ENCODE results near the gene ARL6IP5.

ARL6IP5 gene

DNA sequence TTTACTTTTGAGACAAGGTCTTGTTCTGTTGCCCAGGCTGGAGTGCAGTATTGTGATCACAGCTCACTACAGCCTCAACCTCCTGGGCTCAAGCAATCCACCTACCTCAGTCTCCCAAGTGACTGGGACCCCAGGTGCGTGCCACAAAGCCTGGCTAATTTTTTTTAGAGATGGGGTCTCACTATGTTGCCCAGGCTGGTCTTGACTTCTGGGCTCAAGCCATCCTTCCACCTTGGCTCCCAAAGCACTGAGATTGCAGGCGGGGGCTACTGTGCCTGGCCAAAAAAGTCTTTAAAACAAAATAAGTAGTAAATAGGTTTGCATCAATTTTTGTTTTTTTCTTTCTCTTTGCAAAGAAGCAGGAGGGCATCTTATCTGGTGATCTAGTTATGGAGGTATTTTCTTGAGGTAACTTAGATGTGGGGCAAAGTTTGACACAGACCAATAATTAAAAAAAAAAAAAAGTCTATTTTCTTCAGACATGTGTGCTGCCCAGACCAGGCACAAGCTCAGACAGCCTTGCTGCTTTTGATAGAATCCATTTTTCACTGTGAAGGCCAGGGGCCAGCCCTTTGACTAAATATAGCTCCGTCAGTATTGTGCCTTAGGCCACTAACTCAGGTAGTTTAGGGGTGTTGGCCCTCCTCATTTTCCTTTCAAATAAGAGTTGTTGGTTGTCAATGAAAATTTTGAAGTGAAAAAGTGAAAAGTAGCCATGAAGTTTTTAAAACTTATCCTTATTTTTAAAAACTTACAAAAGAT is 2.5 kb downstream of the ARL6IP5 start:
- no peak for DNase-seq

DNA sequence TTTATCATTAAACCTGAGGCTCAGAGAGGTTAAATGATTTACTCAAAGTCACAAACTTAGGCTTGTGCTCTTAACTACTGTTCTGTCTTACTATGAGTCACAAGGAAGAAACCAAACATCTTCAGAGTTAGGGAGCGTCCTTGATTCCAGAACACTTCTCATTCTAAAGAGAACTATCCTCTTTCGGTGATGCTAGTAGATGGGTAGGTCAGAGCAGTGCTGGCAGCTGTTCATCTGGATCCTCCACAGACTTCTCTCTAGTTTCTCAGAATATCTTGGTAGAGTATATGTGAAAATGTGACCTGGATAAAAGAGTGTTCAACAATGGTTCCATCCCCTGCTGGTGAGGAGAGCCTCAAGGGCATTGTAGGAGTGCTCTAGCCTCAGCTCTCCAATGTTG is 3.3 kb downstream of the ARL6IP5 start:
- DNase-seq: no peak

DNA sequence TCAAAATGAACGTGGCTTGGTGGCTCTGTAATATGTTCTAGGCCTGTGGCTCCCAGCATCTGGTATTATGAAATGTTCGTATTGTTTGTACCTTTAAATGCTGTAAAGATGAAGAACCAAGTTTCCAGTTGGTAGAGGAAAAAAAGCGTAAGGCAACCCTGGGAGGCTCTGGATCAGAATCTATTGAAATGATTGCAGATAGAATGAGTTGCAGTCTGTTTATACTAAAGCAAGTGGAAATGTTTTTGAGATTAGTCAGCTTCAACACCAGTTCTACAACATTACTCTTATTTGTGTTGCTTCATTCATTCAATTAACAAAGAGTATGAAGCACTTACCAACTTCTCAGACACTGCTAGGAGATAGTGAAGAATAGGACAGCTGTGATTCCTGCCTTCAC is 5.3 kb downstream of the ARL6IP5 start:
- DNase-seq: no peak

- DNase-seq: no peak
Observed at GRCh38 chr3:69091389-69092029, 6.8 kb downstream of the ARL6IP5 start.

- DNase-seq: peak; percentile 74 to 80
Observed at GRCh38 chr3:69092030-69092516, 7.3 kb downstream of the ARL6IP5 start.

DNA sequence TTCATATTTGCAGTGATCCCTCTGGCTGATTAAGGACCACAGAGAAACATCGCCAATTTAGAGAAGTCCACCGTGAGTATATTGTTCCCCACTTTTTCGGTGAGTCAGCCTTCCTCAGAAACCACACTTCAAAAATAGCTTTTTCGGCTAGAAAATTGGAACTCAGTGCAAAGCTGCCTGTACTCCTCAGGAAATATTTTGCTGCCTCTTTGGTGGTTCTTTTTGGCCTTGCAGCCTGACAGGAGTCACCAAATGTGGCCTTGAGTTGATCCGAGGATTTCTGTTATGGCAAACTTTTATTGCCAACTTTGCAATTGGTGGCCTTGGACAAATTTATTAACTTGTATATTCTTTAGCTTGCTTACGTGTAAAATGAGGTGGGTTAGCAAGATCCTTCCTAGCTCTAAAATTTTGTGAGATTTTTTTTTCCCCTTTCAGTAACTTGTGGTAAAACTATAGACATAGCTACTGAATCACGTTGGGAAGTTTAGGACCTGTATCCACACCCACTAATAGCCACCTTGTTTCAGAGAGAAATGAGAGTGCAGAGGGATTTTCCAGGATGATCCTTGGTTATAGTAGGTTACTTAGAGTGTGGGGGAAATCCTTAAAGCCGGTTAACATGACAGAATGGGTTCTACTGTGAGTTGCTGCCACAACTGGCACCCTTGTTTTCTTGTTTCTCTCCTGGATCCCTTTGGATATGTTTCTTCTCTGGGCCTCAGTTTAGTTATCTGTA is 9.9 kb downstream of the ARL6IP5 start:
- peak; percentile 83 for DNase-seq

DNA sequence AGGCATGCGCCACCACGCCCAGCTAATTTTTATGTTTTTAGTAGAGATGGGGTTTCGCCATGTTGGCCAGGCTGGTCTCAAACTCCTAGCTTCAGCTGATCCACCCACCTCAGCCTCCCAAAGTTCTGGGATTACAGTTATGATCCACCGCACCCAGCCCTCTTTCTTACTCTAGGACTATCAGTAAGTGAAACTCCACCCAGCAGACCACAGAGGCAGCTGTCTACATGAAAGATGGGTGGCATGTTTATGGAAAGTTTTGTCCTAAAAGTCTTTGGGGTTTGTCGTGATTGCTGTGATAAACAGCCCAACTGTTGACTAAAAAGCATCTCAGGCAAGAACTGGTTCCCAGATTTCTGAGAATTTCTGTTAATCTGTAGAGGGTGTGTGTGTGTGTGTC is 10.9 kb downstream of the ARL6IP5 start:
- no peak for DNase-seq

GRCh38 chr3:69096299-69096698 is 11.6 kb downstream of the ARL6IP5 start:
- no peak for DNase-seq

DNA sequence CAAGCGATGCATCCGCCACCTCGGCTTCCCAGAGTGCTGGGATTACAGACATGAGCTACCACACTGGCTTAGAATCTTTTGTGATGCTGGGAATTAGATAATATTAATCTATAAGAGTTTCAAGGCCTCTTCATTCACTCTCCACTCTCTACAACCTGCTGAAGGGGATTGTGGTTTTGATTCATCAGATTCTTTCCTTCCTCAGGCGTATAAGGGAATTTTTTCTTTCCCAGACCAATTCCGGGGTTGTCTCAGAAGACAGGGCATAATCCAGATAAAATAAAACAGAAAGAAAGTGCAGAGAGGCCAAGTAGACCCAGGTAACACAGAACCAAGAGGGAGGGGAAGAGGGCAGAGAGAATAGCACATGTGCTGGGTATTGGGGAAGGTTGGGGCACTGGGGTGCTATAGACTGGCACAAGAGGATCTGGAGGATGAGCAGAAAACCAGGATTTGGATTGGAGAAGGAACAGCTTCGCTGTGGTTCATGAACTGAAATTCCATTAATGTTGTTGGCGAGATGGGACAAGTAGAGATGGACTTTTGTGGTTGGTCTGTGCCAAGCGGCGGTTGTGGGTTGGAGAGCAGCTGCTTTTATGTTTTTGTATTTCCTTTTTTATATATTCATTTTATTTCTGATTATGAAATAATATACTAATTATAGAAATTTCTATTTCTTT is 12.8 kb downstream of the ARL6IP5 start:
- peak; percentile 44 to 56 for DNase-seq

GRCh38 chr3:69099576-69099975 is 14.8 kb downstream of the ARL6IP5 start:
- DNase-seq: no peak

GRCh38 chr3:69102384-69102783 is 17.6 kb downstream of the ARL6IP5 start:
- no peak for DNase-seq

DNA sequence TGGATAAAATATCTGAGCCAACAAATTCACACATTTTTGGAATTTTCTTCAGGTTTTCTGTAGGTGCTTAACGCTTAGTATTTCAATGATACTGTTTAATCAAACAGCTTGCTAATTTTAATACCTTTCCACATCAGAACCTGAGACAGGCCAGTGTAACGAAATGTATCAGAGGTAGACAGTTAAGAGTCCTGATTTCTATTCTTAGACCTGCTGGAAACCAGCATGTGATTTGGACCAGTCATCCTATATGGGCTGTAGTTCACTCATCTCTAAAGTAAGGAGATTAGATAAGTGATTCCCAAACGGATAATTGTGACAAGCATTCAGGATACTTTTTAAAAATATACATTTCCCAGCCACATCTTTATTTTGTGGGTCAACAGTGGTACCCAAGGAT is 18.4 kb downstream of the ARL6IP5 start:
- DNase-seq: no peak

DNA sequence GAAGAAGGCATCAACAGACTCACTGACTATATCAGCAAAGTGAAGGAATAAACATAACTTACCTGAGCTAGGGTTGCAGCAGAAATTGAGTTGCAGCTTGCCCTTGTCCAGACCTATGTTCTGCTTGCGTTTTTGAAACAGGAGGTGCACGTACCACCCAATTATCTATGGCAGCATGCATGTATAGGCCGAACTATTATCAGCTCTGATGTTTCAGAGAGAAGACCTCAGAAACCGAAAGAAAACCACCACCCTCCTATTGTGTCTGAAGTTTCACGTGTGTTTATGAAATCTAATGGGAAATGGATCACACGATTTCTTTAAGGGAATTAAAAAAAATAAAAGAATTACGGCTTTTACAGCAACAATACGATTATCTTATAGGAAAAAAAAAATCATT is 19.8 kb downstream of the ARL6IP5 start:
- no peak for DNase-seq

DNA sequence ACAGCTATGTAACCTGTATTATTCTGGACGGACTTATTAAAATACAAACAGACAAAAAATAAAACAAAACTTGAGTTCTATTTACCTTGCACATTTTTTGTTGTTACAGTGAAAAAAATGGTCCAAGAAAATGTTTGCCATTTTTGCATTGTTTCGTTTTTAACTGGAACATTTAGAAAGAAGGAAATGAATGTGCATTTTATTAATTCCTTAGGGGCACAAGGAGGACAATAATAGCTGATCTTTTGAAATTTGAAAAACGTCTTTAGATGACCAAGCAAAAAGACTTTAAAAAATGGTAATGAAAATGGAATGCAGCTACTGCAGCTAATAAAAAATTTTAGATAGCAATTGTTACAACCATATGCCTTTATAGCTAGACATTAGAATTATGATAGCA is 20.6 kb downstream of the ARL6IP5 start:
- no peak for DNase-seq

DNA sequence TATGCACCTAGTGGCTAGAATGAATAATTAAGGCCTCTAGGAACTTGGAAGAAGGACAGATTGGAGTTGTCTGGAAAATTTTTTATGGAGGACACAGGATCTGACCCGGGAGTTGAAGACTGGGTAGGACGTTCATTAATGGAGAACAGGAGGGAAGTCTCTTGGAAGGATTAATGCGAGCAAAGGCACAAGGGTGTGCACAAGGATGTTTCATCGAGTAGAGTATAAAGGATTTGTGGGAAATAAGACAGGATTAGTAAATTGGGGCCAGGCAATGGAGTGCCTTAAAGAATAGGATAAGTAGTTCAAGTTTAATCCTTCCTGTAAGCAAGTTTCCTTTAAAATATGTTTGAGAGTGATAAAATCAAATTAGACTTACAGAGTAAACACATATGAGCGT is 23.1 kb downstream of the ARL6IP5 start:
- no peak for DNase-seq

DNA sequence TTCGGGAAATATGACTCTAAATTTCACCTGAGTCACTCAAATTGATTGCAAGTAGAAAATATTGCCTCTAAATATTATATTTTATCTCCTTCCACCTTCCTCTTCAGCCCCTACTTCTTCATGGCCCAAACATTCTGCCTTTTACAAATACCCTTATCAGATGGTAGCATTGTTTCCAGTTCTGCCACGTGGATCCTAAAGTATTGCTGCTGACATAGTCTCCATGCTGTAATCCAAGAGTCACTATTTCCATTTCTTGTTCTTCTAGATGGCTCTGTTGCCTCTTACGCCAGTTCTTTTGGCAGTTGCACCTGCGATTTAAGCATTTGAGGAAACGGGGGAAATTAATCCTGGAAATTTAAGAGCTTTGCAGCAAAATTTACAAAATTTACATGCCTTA is 24.1 kb downstream of the ARL6IP5 start:
- no peak for DNase-seq

- peak in 1 of 2 experiments; percentile 11 for DNase-seq
Observed at GRCh38 chr3:69110941-69111546, 26.3 kb downstream of the ARL6IP5 start.

- no peak for DNase-seq
Observed at GRCh38 chr3:69113536-69113935, 28.8 kb downstream of the ARL6IP5 start.

DNA sequence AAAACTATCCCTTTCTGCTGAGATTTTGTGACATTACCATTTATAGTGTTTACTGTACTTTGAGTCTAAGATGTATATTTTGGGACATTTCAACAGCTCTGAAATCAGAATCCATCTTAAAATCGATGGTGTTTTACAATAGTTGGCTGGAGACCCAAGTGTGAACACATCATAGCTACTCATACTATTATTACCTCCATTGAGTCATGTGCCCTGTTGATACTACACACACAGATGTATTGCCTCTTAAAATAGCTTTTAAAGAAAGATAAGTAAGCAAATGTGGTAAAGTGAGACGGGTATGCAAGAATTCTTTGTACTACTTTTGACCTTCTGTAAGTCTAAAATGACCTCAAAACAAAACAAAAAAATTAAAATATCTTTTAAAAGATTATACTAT is 31.0 kb downstream of the ARL6IP5 start:
- no peak for DNase-seq

GRCh38 chr3:69116162-69116561 is 31.4 kb downstream of the ARL6IP5 start:
- no peak for DNase-seq

DNA sequence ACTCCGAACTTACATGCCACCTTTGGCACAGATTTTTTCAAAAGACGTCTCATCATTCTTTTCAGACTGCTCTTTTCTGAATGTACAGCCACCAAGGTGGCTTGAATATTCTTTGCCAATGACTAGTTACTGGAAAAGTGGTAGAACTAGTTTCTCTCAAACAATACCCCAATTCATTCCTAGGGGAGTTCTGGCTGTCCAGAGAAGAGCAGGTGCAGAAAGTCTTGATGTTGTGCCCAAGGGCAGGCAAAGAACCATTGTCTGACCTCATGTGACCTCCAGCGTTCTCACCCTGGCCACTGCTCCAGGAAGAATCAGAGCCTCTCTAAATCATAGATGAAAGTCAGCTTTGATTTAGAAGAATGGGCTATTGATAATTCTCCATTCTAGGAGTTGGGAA is 32.2 kb downstream of the ARL6IP5 start:
- no peak for DNase-seq

DNA sequence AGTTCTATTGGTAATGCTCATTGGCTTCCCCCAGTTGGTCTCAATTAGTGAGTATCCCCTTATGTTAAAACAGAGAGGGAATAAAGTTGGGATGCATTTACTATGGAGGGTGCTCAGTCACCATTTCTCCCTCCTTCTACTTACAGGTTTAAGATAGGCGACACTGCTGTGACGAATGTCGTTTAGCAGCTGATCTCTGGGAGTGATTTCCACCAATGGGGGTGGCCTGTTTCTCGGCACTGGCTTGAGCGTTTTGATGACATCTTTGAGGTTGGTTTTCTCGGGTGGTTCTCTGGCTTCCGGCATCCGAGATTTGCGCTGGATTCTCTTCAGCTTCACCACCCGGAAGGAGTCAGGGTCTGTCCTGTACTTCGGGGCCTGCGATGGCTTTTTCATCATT is 33.8 kb downstream of the ARL6IP5 start:
- no peak for DNase-seq

DNA sequence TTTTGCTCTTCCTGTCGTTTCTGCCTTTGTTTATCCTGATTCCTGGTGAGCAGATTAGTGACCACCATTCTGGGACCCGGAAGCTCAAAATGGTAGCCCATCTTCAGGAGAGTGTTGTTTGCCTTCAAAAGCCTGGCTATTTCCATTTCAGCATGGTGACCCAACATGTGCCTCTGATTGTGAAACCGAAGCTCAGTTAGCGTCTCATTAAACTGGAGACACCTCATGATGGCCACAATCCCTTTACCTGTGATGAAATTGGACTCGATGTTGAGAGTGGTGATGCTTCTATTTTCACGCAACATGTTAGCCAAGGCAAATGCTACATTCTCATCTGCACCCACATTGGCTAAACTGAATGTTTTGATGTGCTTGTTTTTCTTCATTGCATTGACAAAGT is 34.4 kb downstream of the ARL6IP5 start:
- no peak for DNase-seq

All from AML-193 (cell line).